Smooth muscle cell of the brain vasculature (primary cell): ENCODE measurements around the gene IL17REL.

Experiments
- DNase-seq: peaks from one replicate; pipeline ENCODE4 v3.0.0-alpha.2; 2012; ENCODE audit warnings: low read depth, low spot score

Gene IL17REL

GRCh38 chr22:50022171-50022819, 9.7 kb upstream of the IL17REL start:
- no peak for DNase-seq

- DNase-seq: no peak
Measured at GRCh38 chr22:50020606-50021005, 8.0 kb upstream of the IL17REL start.

- DNase-seq: no peak
Measured at GRCh38 chr22:50019316-50019715, 6.8 kb upstream of the IL17REL start.

- no peak for DNase-seq
Measured at GRCh38 chr22:50018608-50019285, 6.2 kb upstream of the IL17REL start.

GRCh38 chr22:50017701-50018224, 5.2 kb upstream of the IL17REL start:
- DNase-seq: no peak

GRCh38 chr22:50016988-50017700, 4.6 kb upstream of the IL17REL start:
- no peak for DNase-seq

GRCh38 chr22:50016308-50016987, 3.9 kb upstream of the IL17REL start:
- no peak for DNase-seq

GRCh38 chr22:50015451-50016307, 3.1 kb upstream of the IL17REL start:
- DNase-seq: no peak

- DNase-seq: no peak
Measured at GRCh38 chr22:50014655-50015401, 2.3 kb upstream of the IL17REL start.

- no peak for DNase-seq
Measured at GRCh38 chr22:50014053-50014501, 1.5 kb upstream of the IL17REL start.

GRCh38 chr22:50011447-50012210, 936 bp downstream of the IL17REL start:
- no peak for DNase-seq

- DNase-seq: no peak
Measured at GRCh38 chr22:50010676-50011446, 1.7 kb downstream of the IL17REL start.

- DNase-seq: no peak
Measured at GRCh38 chr22:50009765-50010675, 2.5 kb downstream of the IL17REL start.

GRCh38 chr22:50009251-50009650, 3.3 kb downstream of the IL17REL start:
- DNase-seq: no peak

GRCh38 chr22:50008151-50009040, 4.2 kb downstream of the IL17REL start:
- no peak for DNase-seq

GRCh38 chr22:50007057-50007511, 5.5 kb downstream of the IL17REL start:
- no peak for DNase-seq
